Frontal cortex (tissue), 4 donors: ENCODE measurements around the gene TMEM126A. TPM values are rescaled to one million over a fixed set of nuclear protein-coding genes. Genes with fewer than 3 reads are reported as not detected.

ENCODE experiments used
- DNase-seq, 2 donors: peaks; one replicate each; pipeline ENCODE4 v3.0.0; 2012; ENCODE audit warnings: low spot score in 2 of 2
- FAIRE-seq: peaks from 2 replicates; lab custom pipeline; 2012; peaks lifted over from hg19 to GRCh38; lab: Jason Lieb, UNC
- total RNA-seq: library from RNA; depleted of rRNA; stranded (reverse); fragments of >200 nt; gene quantifications from one replicate; pipeline ENCODE4 v1.2.3, GENCODE V29; 2014
- donor health status: control.
- donor health status: control.
- donor health status: control.

Gene TMEM126A
- total RNA-seq, 1 donor from 2014 or later: 33.8 TPM

- no peak for DNase-seq
- FAIRE-seq: no peak
Measured at GRCh38 chr11:85685125-85685819, 37.5 kb downstream of the TMEM126A start.

GRCh38 chr11:85685820-85686459 is 38.2 kb downstream of the TMEM126A start, which contains the start of gene CCDC89:
Gene CCDC89 (minus strand): TSS chr11:85686195. CDS start chr11:85686130, 65 bp downstream.
- no peak for FAIRE-seq
- peak; percentile 59 to 73 for DNase-seq

GRCh38 chr11:85694385-85694980 is 46.7 kb downstream of the TMEM126A start:
- peak; percentile 83 for FAIRE-seq
- DNase-seq: peak in 1 of 2 donors; percentile 24

GRCh38 chr11:85695546-85695945 is 47.8 kb downstream of the TMEM126A start:
- DNase-seq (no peak), FAIRE-seq (no peak)

- no peak for FAIRE-seq
- DNase-seq: no peak
Measured at GRCh38 chr11:85697747-85698146, 50.0 kb downstream of the TMEM126A start.

- FAIRE-seq: no peak
- no peak for DNase-seq
Measured at GRCh38 chr11:85698195-85698594, 50.4 kb downstream of the TMEM126A start.

GRCh38 chr11:85699957-85700741 is 52.4 kb downstream of the TMEM126A start:
- FAIRE-seq: no peak

GRCh38 chr11:85704967-85705366 is 57.2 kb downstream of the TMEM126A start:
- FAIRE-seq (no peak), DNase-seq (no peak)

More at GRCh38 chr11:85699957-85700741, 52.4 kb downstream of the TMEM126A start:
- no peak for DNase-seq

GRCh38 chr11:85705800-85706199 is 58.0 kb downstream of the TMEM126A start:
- FAIRE-seq (no peak), DNase-seq (no peak)

Other genes starting within 250 kb of the TMEM126A start
- gene DLG2, start 20.6 kb upstream of the TMEM126A start, total RNA-seq: 174 TPM
- 47.3 TPM for gene TMEM126B, start 19.4 kb upstream of the TMEM126A start, total RNA-seq
- 78.3 TPM for gene CREBZF, start 17.2 kb downstream of the TMEM126A start, total RNA-seq
- gene CCDC89, start 38.2 kb downstream of the TMEM126A start, total RNA-seq: 0.41 TPM
- gene SYTL2, start 163.2 kb downstream of the TMEM126A start, total RNA-seq: 4.9 TPM
- gene CCDC83, start 207.4 kb downstream of the TMEM126A start, total RNA-seq: not detected